Measurements from ENCODE around the gene SRSF6. TPM values are rescaled to one million over a fixed set of nuclear protein-coding genes. Genes with fewer than 3 reads are reported as not detected.

SRSF6 gene
- total RNA-seq, 1 donor from 2014 or later = 150 TPM

Other genes with a start within 250 kb of the SRSF6 start
- gene L3MBTL1, start 49.8 kb downstream of the SRSF6 start, total RNA-seq = 8.4 and 13.0 TPM in 2 replicates
- gene SGK2, start 101.1 kb downstream of the SRSF6 start, total RNA-seq = 0.64 and 1.0 TPM in 2 replicates
- gene IFT52, start 133.0 kb downstream of the SRSF6 start, total RNA-seq = 27.0 and 34.8 TPM in 2 replicates
- 3.0 and 6.2 TPM in 2 replicates for gene MYBL2, start 209.2 kb downstream of the SRSF6 start, total RNA-seq